A673 (cell line): ENCODE measurements around the gene CRHR1. TPM values are rescaled to one million over a fixed set of nuclear protein-coding genes. Genes with fewer than 3 reads are reported as not detected.
"Not testable (repeated sequence)": the region's sequence is repeated elsewhere in the genome, so short reads cannot be mapped to it uniquely, and the experiment has no call there.

Experiments used
- BruUV-seq: library from RNA; stranded (reverse); fragments of 400-500 nt; replicated peaks from 2 replicates; lab custom pipeline; 2021; lab: Mats Ljungman, UMichigan
- CTCF ChIA-PET: fragments of 300-600 bp; sonication (Branson Sonifier 250); formaldehyde crosslinking; loops from one replicate; lab custom pipeline; 2022; ENCODE audit warnings: antibody characterized with exemption; lab: Charles Lee
- POLR2A ChIA-PET: fragments of 300-600 bp; sonication (Branson Sonifier 250); formaldehyde crosslinking; loops from one replicate; lab custom pipeline; 2022; ENCODE audit warnings: antibody characterized with exemption; ENCODE audit not compliant: low non-redundant PET; lab: Charles Lee
- DNase-seq: peaks from one replicate; pipeline ENCODE4 v3.0.0-alpha.2; 2015; ENCODE audit warnings: low spot score
- H3K27ac ChIP-seq: fragments of 200-600 bp; sonication (generic); 2 replicates; pipeline ENCODE4 v1.5.1; 2016; ENCODE audit warnings: mixed run types, low read depth, mild to moderate bottlenecking, mixed read lengths, antibody characterized with exemption, low read length; ENCODE audit not compliant: poor library complexity, severe bottlenecking
- H3K27me3 ChIP-seq: fragments of 200-600 bp; sonication (generic); replicated peaks from 2 replicates; pipeline ENCODE4 v1.6.1; 2017; ENCODE audit warnings: mixed run types, low read depth, mild to moderate bottlenecking, mixed read lengths, antibody characterized with exemption, low read length; ENCODE audit not compliant: insufficient read depth, poor library complexity
- H3K36me3 ChIP-seq: fragments of 200-600 bp; sonication (generic); 2 replicates; pipeline ENCODE4 v1.6.1; 2016; ENCODE audit warnings: mixed run types, mild to moderate bottlenecking, mixed read lengths, antibody characterized with exemption, low read length; ENCODE audit not compliant: insufficient read depth, poor library complexity, severe bottlenecking
- H3K4me1 ChIP-seq: fragments of 200-600 bp; sonication (generic); 2 replicates; pipeline ENCODE4 v1.6.1; 2017; ENCODE audit warnings: mixed run types, mild to moderate bottlenecking, mixed read lengths, antibody characterized with exemption, low read length; ENCODE audit not compliant: insufficient read depth, poor library complexity, severe bottlenecking
- H3K4me3 ChIP-seq: fragments of 200-600 bp; sonication (generic); 2 replicates; pipeline ENCODE4 v1.5.1; 2016; ENCODE audit warnings: low read depth, mixed run types, mild to moderate bottlenecking, mixed read lengths, low read length; ENCODE audit not compliant: poor library complexity, severe bottlenecking
- H3K9me3 ChIP-seq: fragments of 200-600 bp; sonication (generic); 2 replicates; pipeline ENCODE4 v1.6.1; 2016; ENCODE audit warnings: mixed run types, low read depth, mild to moderate bottlenecking, mixed read lengths, antibody characterized with exemption, low read length; ENCODE audit not compliant: poor library complexity, severe bottlenecking
- EZH2 ChIP-seq: fragments of 200-600 bp; sonication (generic); IDR thresholded peaks from 2 replicates; pipeline ENCODE4 v1.6.1; 2017; ENCODE audit warnings: borderline replicate concordance, low read depth, mild to moderate bottlenecking, mixed read lengths, antibody characterized with exemption, low read length; ENCODE audit not compliant: poor library complexity, severe bottlenecking
- intact Hi-C: fragments of 100-400 bp; cut with micrococcal nuclease; formaldehyde crosslinking; loops from one replicate; pipeline ENCODE4 v1.10.0; 2022; ENCODE audit not compliant: unreplicated experiment
- total RNA-seq: library from RNA; stranded (reverse); gene quantifications from 2 replicates; pipeline ENCODE4 v1.2.3, GENCODE V29; 2021
- TF ChIP-seq, protein P1 (sequence below): fragments of 300-800, 200-600 bp; sonication (generic); conservative IDR thresholded peaks from 2 replicates; pipeline ENCODE4 v1.5.1; 2017; ENCODE audit warnings: low read depth, mild to moderate bottlenecking, antibody characterized with exemption, low read length, moderate library complexity, mixed read lengths

The CRHR1 gene
- total RNA-seq, 1 experiment from 2014 or later: not detected

DNA sequence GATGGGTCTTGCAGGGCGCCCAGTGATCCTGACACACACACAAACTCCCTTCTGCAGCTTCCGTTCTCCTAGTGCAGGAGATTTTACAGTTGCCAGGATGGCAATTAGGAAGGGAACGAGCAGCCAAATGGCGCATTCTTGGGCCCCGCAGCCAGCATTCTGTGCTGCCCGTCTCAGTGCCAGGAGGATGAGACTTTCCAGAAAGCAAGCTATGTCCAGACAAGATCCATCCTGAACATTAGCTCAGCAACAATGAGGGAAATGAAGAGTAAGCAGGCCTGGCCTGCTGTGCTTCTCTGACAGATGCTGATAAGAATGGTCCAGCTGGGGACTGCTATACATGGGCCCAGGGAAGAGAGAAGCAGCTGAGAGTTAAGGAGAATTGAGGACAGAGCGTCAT, 77.0 kb downstream of the CRHR1 start:
- no peak overlapping the region for H3K27ac ChIP-seq
- H3K36me3 ChIP-seq: no peaks in the 10 kb centered on the region
- H3K27me3 ChIP-seq: no peaks in the 10 kb centered on the region
- POLR2A ChIA-PET: no interaction called here
- TF ChIP-seq, protein P1, sequence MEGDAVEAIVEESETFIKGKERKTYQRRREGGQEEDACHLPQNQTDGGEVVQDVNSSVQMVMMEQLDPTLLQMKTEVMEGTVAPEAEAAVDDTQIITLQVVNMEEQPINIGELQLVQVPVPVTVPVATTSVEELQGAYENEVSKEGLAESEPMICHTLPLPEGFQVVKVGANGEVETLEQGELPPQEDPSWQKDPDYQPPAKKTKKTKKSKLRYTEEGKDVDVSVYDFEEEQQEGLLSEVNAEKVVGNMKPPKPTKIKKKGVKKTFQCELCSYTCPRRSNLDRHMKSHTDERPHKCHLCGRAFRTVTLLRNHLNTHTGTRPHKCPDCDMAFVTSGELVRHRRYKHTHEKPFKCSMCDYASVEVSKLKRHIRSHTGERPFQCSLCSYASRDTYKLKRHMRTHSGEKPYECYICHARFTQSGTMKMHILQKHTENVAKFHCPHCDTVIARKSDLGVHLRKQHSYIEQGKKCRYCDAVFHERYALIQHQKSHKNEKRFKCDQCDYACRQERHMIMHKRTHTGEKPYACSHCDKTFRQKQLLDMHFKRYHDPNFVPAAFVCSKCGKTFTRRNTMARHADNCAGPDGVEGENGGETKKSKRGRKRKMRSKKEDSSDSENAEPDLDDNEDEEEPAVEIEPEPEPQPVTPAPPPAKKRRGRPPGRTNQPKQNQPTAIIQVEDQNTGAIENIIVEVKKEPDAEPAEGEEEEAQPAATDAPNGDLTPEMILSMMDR: no peak
- TF ChIP-seq EZH2: no peak
- no peaks in the 10 kb centered on the region for H3K9me3 ChIP-seq
- CTCF ChIA-PET: no interaction called here
- no peak overlapping the region for H3K4me3 ChIP-seq
- intact Hi-C loops: no loop called here
- no peaks in the 10 kb centered on the region for H3K4me1 ChIP-seq
- no TSS peak for BruUV-seq
- no peak for DNase-seq

- H3K27me3 ChIP-seq, H3K4me1 ChIP-seq, H3K36me3 ChIP-seq, DNase-seq, H3K9me3 ChIP-seq, BruUV-seq, H3K4me3 ChIP-seq, H3K27ac ChIP-seq, POLR2A ChIA-PET, CTCF ChIA-PET, intact Hi-C loops: not testable (repeated sequence)
Measured at GRCh38 chr17:45862127-45862526, 78.0 kb downstream of the CRHR1 start.

DNA sequence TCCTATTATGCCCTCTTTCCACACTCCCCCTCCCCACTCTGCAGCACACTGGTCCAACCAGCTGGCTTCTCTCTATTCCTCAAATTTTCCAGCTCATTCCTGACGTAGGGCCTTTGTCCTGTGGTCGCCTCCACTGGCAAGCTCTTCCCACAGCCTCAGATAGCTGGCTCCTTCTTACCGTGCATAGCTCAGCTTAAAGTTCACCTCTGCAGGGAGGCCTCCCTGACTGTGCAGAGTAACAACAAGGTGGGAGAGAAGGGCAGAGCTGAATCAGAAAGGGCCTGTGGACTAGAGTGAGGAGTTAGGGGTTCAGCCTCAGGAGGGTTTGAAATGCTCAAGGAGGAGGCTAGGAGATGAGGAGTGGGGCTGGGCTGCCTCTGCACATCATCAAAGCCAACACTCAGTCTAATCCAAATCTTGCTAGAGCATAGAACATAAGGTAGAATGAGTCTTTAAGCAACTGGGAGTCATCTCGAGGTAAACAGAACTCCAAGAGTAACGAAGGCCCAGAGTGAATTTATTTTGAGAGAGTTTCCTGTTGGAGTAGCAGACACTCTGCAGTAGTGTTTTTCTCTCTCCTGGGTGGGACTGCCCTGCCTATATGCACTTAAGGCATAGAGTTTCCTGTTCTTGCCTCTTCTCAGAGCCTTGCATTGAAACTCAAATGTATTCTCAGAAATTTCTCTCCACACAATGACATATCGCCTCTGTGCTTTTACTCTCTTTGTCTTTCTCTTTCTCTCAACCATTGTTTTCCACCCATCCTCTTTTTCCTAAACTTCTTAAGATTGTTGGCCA, 79.9 kb downstream of the CRHR1 start:
- Histone ChIP-seq H3K36me3 (no peaks in the 10 kb centered on the region), H3K9me3 (no peaks in the 10 kb centered on the region), H3K4me3 (no peak overlapping the region), H3K4me1 (no peaks in the 10 kb centered on the region), H3K27me3 (no peaks in the 10 kb centered on the region), H3K27ac (no peak overlapping the region)
- no peak for DNase-seq
- BruUV-seq: no TSS peak
- TF ChIP-seq, protein P1: no peak
- TF ChIP-seq EZH2: no peak
- POLR2A ChIA-PET: no interaction called here
- intact Hi-C loops: no loop called here
- CTCF ChIA-PET: no interaction called here

- Histone ChIP-seq H3K9me3 (no peaks in the 10 kb centered on the region), H3K4me1 (peaks cover 10% of the 10 kb centered on the region), H3K4me3 (no peak overlapping the region), H3K27me3 (no peaks in the 10 kb centered on the region), H3K36me3 (no peaks in the 10 kb centered on the region), H3K27ac (no peak overlapping the region)
- BruUV-seq: no TSS peak
- ChIA-PET CTCF (no interaction called here), POLR2A (no interaction called here)
- intact Hi-C loops: no loop called here
- TF ChIP-seq, protein P1: no peak
- no peak for TF ChIP-seq EZH2
- no peak for DNase-seq
Measured at GRCh38 chr17:45867171-45867570, 83.1 kb downstream of the CRHR1 start.
